HG03520 (cell line): ENCODE data around the gene AKAP13.
"Not testable (repeated sequence)": the region's sequence is repeated elsewhere in the genome, so short reads cannot be mapped to it uniquely, and the experiment has no call there.

Experiments
- ATAC-seq: cut with Tn5 transposase; IDR thresholded peaks from one replicate; pipeline ENCODE4 v1.9.1; 2021; ENCODE audit warnings: mild to moderate bottlenecking, moderate library complexity; ENCODE audit not compliant: unreplicated experiment

The AKAP13 gene, protein sequence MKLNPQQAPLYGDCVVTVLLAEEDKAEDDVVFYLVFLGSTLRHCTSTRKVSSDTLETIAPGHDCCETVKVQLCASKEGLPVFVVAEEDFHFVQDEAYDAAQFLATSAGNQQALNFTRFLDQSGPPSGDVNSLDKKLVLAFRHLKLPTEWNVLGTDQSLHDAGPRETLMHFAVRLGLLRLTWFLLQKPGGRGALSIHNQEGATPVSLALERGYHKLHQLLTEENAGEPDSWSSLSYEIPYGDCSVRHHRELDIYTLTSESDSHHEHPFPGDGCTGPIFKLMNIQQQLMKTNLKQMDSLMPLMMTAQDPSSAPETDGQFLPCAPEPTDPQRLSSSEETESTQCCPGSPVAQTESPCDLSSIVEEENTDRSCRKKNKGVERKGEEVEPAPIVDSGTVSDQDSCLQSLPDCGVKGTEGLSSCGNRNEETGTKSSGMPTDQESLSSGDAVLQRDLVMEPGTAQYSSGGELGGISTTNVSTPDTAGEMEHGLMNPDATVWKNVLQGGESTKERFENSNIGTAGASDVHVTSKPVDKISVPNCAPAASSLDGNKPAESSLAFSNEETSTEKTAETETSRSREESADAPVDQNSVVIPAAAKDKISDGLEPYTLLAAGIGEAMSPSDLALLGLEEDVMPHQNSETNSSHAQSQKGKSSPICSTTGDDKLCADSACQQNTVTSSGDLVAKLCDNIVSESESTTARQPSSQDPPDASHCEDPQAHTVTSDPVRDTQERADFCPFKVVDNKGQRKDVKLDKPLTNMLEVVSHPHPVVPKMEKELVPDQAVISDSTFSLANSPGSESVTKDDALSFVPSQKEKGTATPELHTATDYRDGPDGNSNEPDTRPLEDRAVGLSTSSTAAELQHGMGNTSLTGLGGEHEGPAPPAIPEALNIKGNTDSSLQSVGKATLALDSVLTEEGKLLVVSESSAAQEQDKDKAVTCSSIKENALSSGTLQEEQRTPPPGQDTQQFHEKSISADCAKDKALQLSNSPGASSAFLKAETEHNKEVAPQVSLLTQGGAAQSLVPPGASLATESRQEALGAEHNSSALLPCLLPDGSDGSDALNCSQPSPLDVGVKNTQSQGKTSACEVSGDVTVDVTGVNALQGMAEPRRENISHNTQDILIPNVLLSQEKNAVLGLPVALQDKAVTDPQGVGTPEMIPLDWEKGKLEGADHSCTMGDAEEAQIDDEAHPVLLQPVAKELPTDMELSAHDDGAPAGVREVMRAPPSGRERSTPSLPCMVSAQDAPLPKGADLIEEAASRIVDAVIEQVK (N-terminal part only)

DNA sequence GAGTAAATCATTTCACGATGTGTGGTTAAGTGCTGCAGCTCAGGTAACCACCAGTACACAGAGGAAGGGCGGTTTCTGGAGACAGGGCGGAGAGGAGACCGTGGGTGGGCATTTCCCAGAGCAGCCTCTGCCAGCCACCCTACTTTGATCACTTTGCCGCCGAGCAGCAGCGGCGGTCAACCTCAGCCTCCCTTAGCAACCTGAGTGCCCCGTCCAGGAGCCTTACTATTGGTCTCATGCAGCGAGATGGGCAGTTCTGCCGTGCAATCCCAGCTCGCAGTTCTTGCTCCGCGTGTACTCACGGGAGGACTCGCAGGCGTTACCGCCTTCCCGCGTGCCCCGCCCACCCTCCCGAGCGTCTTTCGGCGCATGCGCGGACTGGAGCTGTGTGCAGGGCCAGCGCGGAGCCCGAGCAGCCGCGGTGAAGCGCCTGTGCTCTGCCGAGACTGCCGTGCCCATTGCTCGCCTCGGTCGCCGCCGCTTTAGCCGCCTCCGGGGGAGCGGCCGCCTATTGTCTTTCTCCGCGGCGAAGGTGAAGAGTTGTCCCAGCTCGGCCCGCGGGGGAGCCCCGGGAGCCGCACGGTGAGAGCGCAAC lies at the start of gene AKAP13:
Gene AKAP13, plus strand, starts transcription at position 387 of the 595 bp plus-strand sequence. CDS start 105,118 bp downstream, outside the sequence.
- peak; percentile 77 for ATAC-seq

DNA sequence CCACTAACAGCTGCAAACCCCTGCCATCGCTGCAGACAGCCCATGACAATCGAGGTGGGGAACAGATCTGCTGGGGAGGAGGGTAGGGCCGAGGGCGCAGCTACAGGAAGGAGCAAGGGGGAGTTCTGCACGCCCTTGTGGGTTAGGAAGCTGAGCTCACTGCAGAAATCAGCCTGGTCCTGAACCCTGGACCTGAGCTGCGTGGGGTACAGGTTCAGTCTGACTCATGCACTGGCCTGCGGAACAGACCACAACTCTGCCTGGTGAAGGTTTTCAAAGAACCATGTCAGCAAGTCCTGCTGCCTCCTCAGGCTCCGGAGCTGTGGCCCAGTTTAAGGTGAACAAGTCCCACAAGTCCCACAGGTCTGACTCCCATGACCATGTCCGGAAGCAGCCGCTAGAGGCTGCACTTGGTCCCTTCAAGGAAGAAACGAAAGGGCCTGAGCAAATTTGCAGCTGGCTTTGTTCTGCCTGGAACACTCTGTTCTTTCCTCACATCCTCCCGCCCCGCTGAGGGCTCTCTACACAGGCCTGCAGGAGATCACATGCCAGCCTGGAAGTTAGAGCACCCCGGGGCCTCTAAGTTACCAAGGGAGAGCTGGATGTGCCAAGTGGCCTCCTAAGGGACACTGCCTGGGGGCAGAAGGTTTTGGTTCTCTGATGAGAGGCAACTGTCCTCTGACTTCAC lies 49.4 kb upstream of the AKAP13 start:
- peak; percentile 72 for ATAC-seq

DNA sequence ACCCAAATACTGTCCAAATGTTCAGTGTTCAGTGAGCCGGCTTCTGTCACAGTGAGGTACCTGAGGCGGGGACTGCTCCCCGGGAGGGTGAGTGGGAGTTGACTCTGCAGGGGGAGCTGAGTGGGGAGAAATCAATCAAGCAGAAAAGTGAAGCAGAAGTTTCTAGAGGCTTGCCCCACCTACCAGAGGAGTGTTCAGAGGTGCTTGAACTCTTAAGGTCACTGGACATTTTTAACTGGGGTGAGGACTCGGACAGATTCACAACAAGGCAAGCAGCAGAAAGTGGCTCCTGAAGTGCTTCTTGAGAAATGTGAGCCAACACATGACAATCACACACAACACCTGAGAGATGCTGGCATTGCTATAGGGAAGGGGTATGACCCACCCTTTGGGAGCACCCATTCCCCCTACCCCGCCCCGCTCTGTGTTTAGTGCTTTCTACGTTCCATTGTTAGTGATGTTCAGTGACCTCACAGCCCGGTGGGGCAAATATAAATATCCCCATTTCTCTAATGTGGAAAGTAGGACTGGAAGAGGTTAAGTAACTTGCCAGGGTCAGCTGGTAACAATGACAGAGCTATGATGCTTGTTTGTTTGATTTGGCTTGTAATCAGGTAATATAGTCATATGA lies 48.6 kb upstream of the AKAP13 start:
- ATAC-seq, result no peak

DNA sequence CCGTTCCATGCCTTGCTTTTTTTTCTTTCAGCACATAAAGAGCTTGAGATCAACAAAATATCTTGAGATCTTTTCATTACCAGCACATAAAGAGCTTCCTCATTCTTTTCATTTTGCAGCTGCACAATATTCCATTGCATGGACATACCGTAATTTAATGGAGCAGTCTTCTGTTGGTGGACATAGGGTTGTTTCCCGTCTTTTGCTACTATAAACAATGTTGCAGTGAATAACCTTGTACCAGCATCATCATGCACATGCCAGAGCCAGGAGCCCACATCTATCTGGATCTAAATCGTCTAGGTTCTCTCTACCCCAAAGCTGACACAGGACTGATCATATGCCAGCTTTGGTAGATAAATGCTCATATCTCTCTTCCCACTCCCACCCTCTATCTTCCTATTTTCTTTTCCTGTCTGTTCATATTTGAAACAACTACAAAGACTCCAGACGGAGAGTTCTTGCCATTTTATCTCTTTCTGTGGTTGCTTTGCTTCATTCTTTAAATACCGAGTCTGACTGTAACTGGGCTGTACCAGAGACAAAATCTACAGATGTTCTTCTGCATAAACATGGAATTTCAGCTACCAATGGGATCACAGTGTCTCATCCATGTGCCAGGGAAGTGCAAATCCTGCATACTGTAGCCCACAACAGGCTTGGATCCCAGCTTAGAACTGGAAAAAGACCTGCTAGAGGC lies 47.1 kb upstream of the AKAP13 start:
- ATAC-seq, result no peak

DNA sequence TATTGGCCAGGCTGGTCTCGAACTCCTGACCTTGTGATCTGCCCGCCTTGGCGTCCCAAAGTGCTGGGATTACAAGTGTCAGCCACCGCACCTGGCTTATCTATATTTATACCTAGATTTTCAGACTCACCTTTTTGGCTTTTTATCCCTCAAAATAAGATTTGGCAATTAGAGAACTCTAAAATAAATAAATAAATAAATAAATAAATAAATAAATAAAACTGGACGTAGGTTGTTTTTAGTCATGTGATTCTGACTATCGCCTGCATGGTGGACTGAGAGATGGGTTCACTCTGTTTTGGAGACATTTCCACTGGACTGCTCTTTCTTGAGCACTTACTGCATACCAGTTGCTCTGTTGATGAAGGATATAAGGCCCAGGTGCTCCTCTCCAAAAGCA lies 46.2 kb upstream of the AKAP13 start:
- ATAC-seq, result no peak

- ATAC-seq, result no peak
Observed at GRCh38 chr15:85335193-85335942, 45.0 kb upstream of the AKAP13 start.

GRCh38 chr15:85336880-85337279 lies 43.5 kb upstream of the AKAP13 start:
- no peak for ATAC-seq

DNA sequence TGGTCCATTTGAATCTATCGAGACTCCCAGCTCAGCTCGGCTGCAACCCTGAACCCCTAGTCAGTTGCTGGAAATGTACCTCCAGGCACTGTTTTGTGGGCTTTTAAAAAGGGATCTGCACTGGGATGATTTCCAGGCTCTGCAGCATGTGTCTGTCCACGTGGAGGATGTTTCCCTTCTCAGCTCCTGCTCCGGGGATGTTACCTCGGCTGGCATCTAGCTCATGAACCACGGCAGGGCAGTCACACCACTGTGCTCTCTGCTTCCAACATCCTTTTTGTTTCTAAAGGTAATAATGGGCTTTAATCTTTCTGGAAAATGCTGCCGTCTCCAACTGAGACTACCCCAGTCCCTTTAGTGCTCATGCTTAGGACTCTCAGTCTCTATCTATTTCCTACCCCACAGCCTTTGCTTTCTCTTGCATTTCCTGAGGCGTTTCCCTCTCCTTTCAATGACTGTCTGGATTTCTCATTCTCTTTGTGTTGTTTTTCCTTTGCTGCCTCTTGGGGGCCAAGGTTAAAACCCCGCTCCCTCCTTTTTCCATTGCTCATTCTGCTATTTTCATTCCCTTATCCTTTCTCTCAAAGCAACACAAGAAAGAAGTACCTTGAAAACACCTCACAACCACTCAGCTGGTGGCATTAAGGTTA lies 42.9 kb upstream of the AKAP13 start:
- no peak for ATAC-seq

DNA sequence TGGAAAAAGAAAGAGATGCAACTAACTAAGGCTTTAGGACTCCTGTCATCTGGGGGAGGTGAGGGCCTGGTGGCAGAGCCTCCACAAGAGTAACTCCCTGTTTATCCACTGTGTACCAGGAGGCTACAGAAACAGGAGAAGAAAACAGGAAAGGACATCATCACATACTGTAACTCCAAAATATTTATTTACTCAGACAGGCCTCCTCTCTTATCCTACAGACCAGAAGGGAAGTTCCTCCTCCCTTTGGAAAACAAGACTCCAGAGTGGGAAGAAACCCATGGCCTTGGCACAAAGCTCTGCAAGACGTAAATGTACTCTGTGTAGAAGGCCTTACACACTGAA lies 40.1 kb upstream of the AKAP13 start:
- ATAC-seq, result no peak

- ATAC-seq, result no peak
Observed at GRCh38 chr15:85340852-85341251, 39.6 kb upstream of the AKAP13 start.

DNA sequence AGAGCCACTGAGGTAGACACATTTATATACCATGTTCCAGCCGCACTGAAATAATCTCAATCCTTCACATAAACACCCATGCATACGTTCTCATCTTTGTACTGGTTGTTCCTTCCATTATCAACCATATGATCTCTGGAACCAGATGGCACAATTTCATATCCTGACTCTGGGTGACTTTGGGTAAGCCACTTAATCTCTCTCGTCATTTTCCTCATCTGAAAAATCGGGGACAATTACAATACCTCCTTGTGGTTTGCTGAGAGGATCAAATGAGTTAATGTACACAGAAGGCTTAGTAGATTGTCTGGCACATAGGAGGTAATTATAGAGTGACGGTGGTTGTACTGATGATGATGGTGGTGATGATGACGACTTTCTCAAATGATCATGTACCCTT lies 38.2 kb upstream of the AKAP13 start:
- not testable (repeated sequence) for ATAC-seq

DNA sequence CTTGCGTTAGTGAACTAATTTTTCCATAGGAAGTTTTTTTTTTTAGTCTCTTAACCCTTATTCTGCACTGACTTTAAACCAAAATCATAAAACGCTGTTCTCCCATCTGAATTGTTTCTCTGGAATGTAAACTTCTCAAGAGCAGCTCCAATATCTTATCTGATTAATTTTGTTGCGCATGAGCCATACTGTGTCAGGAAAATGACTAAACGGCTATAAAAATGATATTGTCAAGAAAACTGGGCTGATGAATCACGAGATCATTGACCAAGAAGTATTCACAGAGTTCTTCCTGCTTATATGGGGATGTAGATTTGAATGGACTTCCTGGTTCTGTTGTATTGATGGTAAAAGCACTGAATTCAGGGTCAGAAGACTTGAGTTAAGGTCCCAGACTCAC lies 37.0 kb upstream of the AKAP13 start:
- not testable (repeated sequence) for ATAC-seq

- not testable (repeated sequence) for ATAC-seq
Observed at GRCh38 chr15:85344241-85344640, 36.2 kb upstream of the AKAP13 start.

- ATAC-seq, result not testable (repeated sequence)
Observed at GRCh38 chr15:85344653-85345114, 35.7 kb upstream of the AKAP13 start.

DNA sequence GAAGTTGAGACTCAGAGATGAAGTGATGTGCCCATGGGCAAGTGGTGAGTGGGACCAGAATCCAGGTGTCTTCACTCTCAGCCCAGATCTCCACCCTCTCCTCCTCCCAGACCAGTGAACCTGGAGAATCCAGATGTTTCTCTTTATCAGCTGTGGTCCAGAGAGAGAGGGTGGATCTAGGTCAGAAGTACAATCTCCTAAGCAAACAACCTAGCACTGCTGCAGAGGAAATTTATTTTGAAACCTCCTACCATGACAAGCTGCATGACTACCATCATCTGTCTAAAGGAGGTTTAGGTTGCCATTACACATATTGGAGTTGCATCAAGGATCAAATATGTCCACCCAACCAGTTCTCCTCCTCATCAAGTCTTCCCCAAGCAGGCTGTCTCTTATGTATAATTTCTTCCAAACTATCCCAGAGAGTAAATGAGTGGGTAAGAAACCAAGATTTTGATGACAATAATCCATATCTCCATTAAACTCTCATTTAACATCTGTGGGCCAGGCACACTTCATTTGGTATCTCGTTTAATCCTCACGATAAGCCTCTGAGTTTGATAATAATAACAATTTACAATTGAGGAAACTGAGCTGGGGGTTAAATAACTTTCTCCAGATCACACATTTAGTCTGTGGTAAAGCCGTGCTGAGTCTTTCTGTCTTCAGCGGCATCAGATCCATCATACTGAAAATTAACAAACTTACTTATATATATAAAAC lies 35.0 kb upstream of the AKAP13 start:
- ATAC-seq, result not testable (repeated sequence)

DNA sequence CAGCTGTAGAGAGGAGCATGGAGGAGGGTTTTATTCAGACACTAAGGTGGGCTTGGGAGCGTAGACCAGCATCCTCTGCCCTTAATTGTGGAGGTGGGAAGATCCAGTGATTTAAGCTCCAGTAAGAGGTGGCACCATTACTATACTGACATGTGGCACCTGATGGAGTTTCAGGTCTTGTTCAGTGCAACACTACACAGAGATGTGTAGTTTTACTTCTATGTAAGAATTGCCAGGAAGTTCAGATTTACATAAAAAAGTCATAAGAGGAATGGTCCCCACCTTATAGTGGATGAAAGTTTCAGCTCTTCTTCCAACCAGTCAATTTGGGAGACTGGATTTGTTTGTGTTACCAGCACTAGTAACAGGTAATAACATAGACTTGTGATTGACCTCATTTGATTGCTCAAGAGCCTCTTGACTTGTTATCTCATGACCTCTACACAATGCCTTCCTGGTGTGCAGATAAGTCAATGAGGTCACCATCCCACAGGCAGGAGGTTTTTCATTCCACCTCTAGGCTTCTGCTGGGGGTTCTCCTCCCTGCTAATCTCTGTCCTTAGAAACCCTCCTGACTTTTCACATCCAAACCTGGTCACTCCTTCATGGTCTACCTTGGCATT lies 33.8 kb upstream of the AKAP13 start:
- ATAC-seq, result not testable (repeated sequence)
